ENCODE measurements around the gene TBK1.

The TBK1 gene

GRCh38 chr12:64411427-64411826, 40.5 kb upstream of the TBK1 start:
- no peak for TF ChIP-seq CTCF (IDR thresholded peaks at IDR 0.05; ENCODE audit: low read depth, low read length)
- no peak for DNase-seq (ENCODE audit: low read depth in 2 of 2)
- H3K4me3 ChIP-seq (replicated peaks in 1 of 2; ENCODE audit: low read depth in 2 of 2, low read length in 2 of 2), result no peak overlapping the region

GRCh38 chr12:64412459-64412858, 39.5 kb upstream of the TBK1 start:
- DNase-seq (ENCODE audit: low read depth in 2 of 2), result no peak
- no peak overlapping the region for H3K4me3 ChIP-seq (replicated peaks in 1 of 2; ENCODE audit: low read depth in 2 of 2, low read length in 2 of 2)
- no peak for TF ChIP-seq CTCF (IDR thresholded peaks at IDR 0.05; ENCODE audit: low read depth, low read length)

- no peak overlapping the region for H3K4me3 ChIP-seq (replicated peaks in 1 of 2; ENCODE audit: low read depth in 2 of 2, low read length in 2 of 2)
- DNase-seq (ENCODE audit: low read depth in 2 of 2), result no peak
- TF ChIP-seq CTCF (IDR thresholded peaks at IDR 0.05; ENCODE audit: low read depth, low read length), result no peak
Measured at GRCh38 chr12:64413884-64414283, 38.0 kb upstream of the TBK1 start.

- no peak for TF ChIP-seq CTCF (IDR thresholded peaks at IDR 0.05; ENCODE audit: low read depth, low read length)
- no peak overlapping the region for H3K4me3 ChIP-seq (replicated peaks in 1 of 2; ENCODE audit: low read depth in 2 of 2, low read length in 2 of 2)
- DNase-seq (ENCODE audit: low read depth in 2 of 2), result no peak
Measured at GRCh38 chr12:64418209-64418608, 33.7 kb upstream of the TBK1 start.

- no peak for DNase-seq (ENCODE audit: low read depth in 2 of 2)
- no peak overlapping the region for H3K4me3 ChIP-seq (replicated peaks in 1 of 2; ENCODE audit: low read depth in 2 of 2, low read length in 2 of 2)
- TF ChIP-seq CTCF (IDR thresholded peaks at IDR 0.05; ENCODE audit: low read depth, low read length), result no peak
Measured at GRCh38 chr12:64419696-64420095, 32.2 kb upstream of the TBK1 start.

GRCh38 chr12:64427988-64428387, 23.9 kb upstream of the TBK1 start:
- H3K4me3 ChIP-seq (replicated peaks in 1 of 2; ENCODE audit: low read depth in 2 of 2, low read length in 2 of 2), result no peak overlapping the region
- TF ChIP-seq CTCF (IDR thresholded peaks at IDR 0.05; ENCODE audit: low read depth, low read length), result no peak
- DNase-seq (ENCODE audit: low read depth in 2 of 2), result no peak

- no peak for TF ChIP-seq CTCF (IDR thresholded peaks at IDR 0.05; ENCODE audit: low read depth, low read length)
- no peak overlapping the region for H3K4me3 ChIP-seq (replicated peaks in 1 of 2; ENCODE audit: low read depth in 2 of 2, low read length in 2 of 2)
- no peak for DNase-seq (ENCODE audit: low read depth in 2 of 2)
Measured at GRCh38 chr12:64428956-64429355, 23.0 kb upstream of the TBK1 start.
